ENCODE data around the gene LRP3.

- TF ChIP-seq CTCF (IDR thresholded peaks at IDR 0.05; ENCODE audit: poor library complexity, severe bottlenecking) (no peak), REST (IDR thresholded peaks at IDR 0.05; ENCODE audit: borderline replicate concordance) (no peak), POLR2AphosphoS5 (IDR thresholded peaks at IDR 0.05) (no peak), RAD21 (conservative IDR thresholded peaks at IDR 0.05) (no peak), MXI1 (conservative IDR thresholded peaks at IDR 0.05; ENCODE audit: poor library complexity, severe bottlenecking) (no peak), EZH2 (IDR thresholded peaks at IDR 0.05; ENCODE audit: borderline replicate concordance, insufficient read depth, low read length, poor library complexity, severe bottlenecking) (no peak)
Measured at GRCh38 chr19:33152176-33152575, 42.0 kb upstream of the LRP3 start.

Data from neural cell (in vitro differentiated cells).